ENCODE data around the gene ATP6V0E1. TPM values are rescaled to one million over a fixed set of nuclear protein-coding genes. Genes with fewer than 3 reads are reported as not detected.

Gene ATP6V0E1
- total RNA-seq, 2 donors from 2014 or later, result 102 to 104 TPM

- H3K4me1 Mint-ChIP-seq, result no peaks in the 10 kb centered on the region
- ATAC-seq, result no peak
- H3K27me3 Mint-ChIP-seq, result no peaks in the 10 kb centered on the region
- no peak for DNase-seq
- no peaks in the 10 kb centered on the region for H3K36me3 Mint-ChIP-seq (ENCODE audit: low read depth)
- no peaks in the 10 kb centered on the region for H3K9me3 ChIP-seq (ENCODE audit: control insufficient read depth, low read length, poor library complexity, severe bottlenecking)
- H3K4me3 Mint-ChIP-seq, result no peak overlapping the region
- no peak overlapping the region for H3K27ac Mint-ChIP-seq
Observed at GRCh38 chr5:172971482-172971881, 12.1 kb upstream of the ATP6V0E1 start.

DNA sequence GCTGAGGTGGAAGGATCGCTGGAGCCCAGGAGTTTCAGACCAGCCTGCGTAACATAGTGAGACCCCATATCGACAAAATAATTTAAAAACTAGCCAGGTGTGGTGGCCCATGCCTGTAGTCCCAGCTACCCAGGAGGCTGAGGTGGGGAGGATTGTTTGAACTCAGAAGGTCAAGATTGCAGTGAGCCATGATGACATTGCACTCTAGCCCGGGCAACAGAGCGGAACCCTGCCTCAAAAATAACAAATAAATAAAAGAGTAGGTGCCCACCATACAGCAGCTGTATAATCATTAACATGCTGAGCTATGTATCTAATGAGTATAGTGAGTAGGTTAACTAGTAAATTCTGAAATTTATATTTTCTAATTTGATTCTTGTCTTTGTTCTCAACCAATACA lies 11.0 kb upstream of the ATP6V0E1 start:
- Mint-ChIP-seq H3K4me1 (no peaks in the 10 kb centered on the region), H3K27me3 (no peaks in the 10 kb centered on the region), H3K27ac (no peak overlapping the region), H3K4me3 (no peak overlapping the region), H3K36me3 (ENCODE audit: low read depth) (no peaks in the 10 kb centered on the region)
- DNase-seq, result no peak
- no peak for ATAC-seq
- H3K9me3 ChIP-seq (ENCODE audit: control insufficient read depth, low read length, poor library complexity, severe bottlenecking), result no peaks in the 10 kb centered on the region

DNA sequence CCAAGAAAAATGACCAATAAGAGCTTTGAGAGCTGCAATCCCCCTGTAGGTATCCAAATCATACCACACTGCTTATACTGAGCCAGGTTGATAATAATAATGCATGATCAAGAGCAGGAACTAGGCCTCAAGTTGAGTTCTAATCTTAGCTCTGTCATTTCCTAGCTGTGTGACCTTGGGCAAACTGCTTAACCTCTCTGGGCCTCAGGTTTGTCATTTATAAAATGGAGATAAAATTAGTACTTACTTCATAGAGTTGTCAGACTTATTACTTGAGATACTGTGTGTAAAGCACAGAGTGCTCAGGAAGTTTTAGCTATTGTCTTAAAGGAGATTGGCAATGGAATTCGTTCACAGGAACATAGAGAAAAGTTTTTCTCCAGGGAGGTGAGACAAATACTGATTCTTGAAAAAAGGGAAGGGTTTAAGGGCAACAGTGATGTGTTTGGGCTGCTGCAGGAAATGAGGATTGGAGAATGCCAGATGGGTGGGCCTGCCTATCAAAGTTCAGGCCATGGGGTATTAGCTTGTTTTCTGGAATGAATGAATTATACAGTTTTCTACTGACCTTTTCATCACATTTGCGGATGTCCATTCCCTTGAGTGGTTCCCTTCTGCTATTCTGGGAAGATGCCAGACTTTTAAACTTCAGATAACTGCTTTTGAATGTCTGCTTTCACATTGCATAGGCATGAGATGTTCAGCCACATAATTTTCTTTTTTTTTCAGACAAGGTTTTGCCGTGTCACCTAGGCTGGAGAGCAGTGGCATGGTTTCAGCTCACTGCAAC lies 10.2 kb upstream of the ATP6V0E1 start:
- Mint-ChIP-seq H3K27me3 (no peaks in the 10 kb centered on the region), H3K4me1 (no peaks in the 10 kb centered on the region), H3K4me3 (no peak overlapping the region), H3K27ac (no peak overlapping the region), H3K36me3 (ENCODE audit: low read depth) (no peaks in the 10 kb centered on the region)
- no peaks in the 10 kb centered on the region for H3K9me3 ChIP-seq (ENCODE audit: control insufficient read depth, low read length, poor library complexity, severe bottlenecking)
- ATAC-seq (no peak), DNase-seq (no peak)

DNA sequence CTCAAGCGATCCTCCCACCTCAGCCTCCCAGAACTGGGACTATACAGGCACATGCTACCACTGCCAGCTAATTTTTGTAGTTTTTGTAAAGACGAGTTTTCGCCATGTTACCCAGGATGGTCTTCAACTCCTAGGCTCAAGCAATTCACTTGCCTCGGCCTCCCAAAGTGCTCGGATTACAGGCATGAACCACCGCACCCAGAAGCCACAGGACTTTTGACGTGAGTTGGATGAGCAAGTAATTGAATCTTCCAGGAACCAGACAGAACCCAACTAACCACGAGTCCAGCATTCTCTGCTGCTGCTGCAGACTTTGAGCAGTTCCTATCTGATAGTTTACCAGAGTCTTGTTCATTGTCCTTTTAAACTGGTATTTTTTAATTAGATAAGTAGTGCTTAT lies 9.6 kb upstream of the ATP6V0E1 start:
- H3K9me3 ChIP-seq (ENCODE audit: control insufficient read depth, low read length, poor library complexity, severe bottlenecking), result no peaks in the 10 kb centered on the region
- ATAC-seq (no peak), DNase-seq (no peak)
- Mint-ChIP-seq H3K4me3 (no peak overlapping the region), H3K36me3 (ENCODE audit: low read depth) (no peaks in the 10 kb centered on the region), H3K27me3 (no peaks in the 10 kb centered on the region), H3K4me1 (peaks cover 3% of the 10 kb centered on the region), H3K27ac (no peak overlapping the region)

GRCh38 chr5:172975289-172975688 lies 8.3 kb upstream of the ATP6V0E1 start:
- H3K27me3 Mint-ChIP-seq, result no peaks in the 10 kb centered on the region
- no peaks in the 10 kb centered on the region for H3K9me3 ChIP-seq (ENCODE audit: control insufficient read depth, low read length, poor library complexity, severe bottlenecking)
- no peak overlapping the region for H3K27ac Mint-ChIP-seq
- ATAC-seq (no peak), DNase-seq (no peak)
- H3K4me1 Mint-ChIP-seq, result peaks cover 4% of the 10 kb centered on the region
- no peaks in the 10 kb centered on the region for H3K36me3 Mint-ChIP-seq (ENCODE audit: low read depth)
- H3K4me3 Mint-ChIP-seq, result no peak overlapping the region

- peaks cover 10% of the 10 kb centered on the region for H3K4me1 Mint-ChIP-seq
- H3K27ac Mint-ChIP-seq, result no peak overlapping the region
- no peak overlapping the region for H3K4me3 Mint-ChIP-seq
- no peaks in the 10 kb centered on the region for H3K9me3 ChIP-seq (ENCODE audit: control insufficient read depth, low read length, poor library complexity, severe bottlenecking)
- H3K36me3 Mint-ChIP-seq (ENCODE audit: low read depth), result no peaks in the 10 kb centered on the region
- DNase-seq (no peak), ATAC-seq (no peak)
- no peaks in the 10 kb centered on the region for H3K27me3 Mint-ChIP-seq
Observed at GRCh38 chr5:172979778-172980177, 3.8 kb upstream of the ATP6V0E1 start.

DNA sequence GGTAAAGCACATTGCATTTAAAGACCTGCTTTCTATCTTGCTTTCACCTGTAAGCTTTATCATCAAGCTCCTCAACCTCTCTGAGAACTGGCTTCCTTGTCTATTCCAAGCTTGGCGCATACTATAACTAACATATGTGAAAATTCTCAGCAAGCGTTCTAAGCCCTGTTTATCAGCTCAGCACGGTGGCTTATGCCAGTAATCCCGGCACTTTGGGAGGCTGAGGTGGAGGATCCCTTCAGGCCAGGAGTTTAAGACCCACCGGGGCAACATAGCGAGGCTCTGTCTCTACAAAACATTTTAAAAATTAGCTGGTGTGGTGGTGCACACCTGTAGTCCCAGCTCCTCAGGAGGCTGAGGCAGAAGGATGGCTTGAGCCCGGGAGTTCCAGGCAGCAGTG lies 1.6 kb upstream of the ATP6V0E1 start:
- ATAC-seq, result no peak
- H3K27ac Mint-ChIP-seq, result no peak overlapping the region
- peaks cover 20% of the 10 kb centered on the region for H3K4me1 Mint-ChIP-seq
- DNase-seq, result no peak
- no peak overlapping the region for H3K4me3 Mint-ChIP-seq
- no peaks in the 10 kb centered on the region for H3K9me3 ChIP-seq (ENCODE audit: control insufficient read depth, low read length, poor library complexity, severe bottlenecking)
- H3K36me3 Mint-ChIP-seq (ENCODE audit: low read depth), result no peaks in the 10 kb centered on the region
- H3K27me3 Mint-ChIP-seq, result no peaks in the 10 kb centered on the region

- ATAC-seq (peak; percentile 86), DNase-seq (peak; percentile 40 to 64 (median 62))
- H3K27me3 Mint-ChIP-seq, result no peaks in the 10 kb centered on the region
- H3K4me3 Mint-ChIP-seq, result peak overlapping the region; percentile 95
- peaks cover 2% of the 10 kb centered on the region for H3K36me3 Mint-ChIP-seq (ENCODE audit: low read depth)
- peak overlapping the region; percentile 95 for H3K27ac Mint-ChIP-seq
- peaks cover 16% of the 10 kb centered on the region for H3K4me1 Mint-ChIP-seq
- no peaks in the 10 kb centered on the region for H3K9me3 ChIP-seq (ENCODE audit: control insufficient read depth, low read length, poor library complexity, severe bottlenecking)
Observed at GRCh38 chr5:172984244-172984953, 828 bp downstream of the ATP6V0E1 start.

DNA sequence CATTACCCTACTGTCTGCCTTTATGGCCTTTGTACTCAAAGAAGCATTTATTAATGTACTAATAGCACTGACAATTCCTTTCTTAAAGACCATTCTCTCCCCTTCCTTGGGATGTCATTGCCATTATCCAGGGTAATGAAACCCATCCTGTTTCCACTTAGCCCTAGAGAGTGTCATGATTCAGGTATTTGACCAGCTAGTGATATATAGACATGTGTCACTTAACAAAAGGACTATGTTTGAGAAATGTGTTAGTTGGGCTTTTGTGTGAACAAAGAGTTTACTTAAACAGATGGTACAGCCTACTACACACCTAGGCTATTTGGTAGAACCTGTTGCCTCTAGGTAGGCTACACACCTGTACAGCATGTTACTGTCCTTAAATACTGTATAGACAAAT lies 2.0 kb downstream of the ATP6V0E1 start:
- no peaks in the 10 kb centered on the region for H3K9me3 ChIP-seq (ENCODE audit: control insufficient read depth, low read length, poor library complexity, severe bottlenecking)
- H3K4me1 Mint-ChIP-seq, result peaks cover 16% of the 10 kb centered on the region
- peak overlapping the region; percentile 86 for H3K4me3 Mint-ChIP-seq
- peak overlapping the region; percentile 95 for H3K27ac Mint-ChIP-seq
- H3K36me3 Mint-ChIP-seq (ENCODE audit: low read depth), result peaks cover 2% of the 10 kb centered on the region
- no peak for ATAC-seq
- DNase-seq, result no peak
- no peaks in the 10 kb centered on the region for H3K27me3 Mint-ChIP-seq

DNA sequence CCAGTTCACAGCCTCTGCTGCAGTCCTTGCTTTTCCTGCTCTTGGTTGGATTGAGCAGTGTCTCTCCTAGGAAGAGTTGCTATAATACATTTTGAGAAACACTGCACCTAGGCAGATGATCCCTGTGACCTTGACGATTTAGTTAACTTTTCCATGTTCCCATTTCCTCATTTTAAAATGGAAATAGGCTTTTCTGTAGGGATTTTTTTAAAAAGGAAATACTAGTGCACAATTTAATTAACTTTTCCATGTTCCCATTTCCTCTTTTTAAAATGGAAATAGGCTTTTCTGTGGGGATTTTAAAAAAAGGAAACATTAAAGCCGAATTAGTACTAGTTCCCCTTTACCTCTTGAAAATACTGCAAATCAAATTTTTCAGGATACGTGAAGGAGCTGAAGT lies 4.7 kb downstream of the ATP6V0E1 start:
- Mint-ChIP-seq H3K27me3 (no peaks in the 10 kb centered on the region), H3K4me3 (no peak overlapping the region), H3K27ac (no peak overlapping the region), H3K36me3 (ENCODE audit: low read depth) (peaks cover 9% of the 10 kb centered on the region), H3K4me1 (peaks cover 32% of the 10 kb centered on the region)
- no peak for DNase-seq
- H3K9me3 ChIP-seq (ENCODE audit: control insufficient read depth, low read length, poor library complexity, severe bottlenecking), result no peaks in the 10 kb centered on the region
- ATAC-seq, result no peak

GRCh38 chr5:172990776-172991175 lies 7.2 kb downstream of the ATP6V0E1 start:
- H3K27ac Mint-ChIP-seq, result peak overlapping the region; percentile 72
- no peak for DNase-seq
- H3K4me1 Mint-ChIP-seq, result peaks cover 29% of the 10 kb centered on the region
- H3K4me3 Mint-ChIP-seq, result no peak overlapping the region
- ATAC-seq, result no peak
- H3K27me3 Mint-ChIP-seq, result no peaks in the 10 kb centered on the region
- peaks cover 14% of the 10 kb centered on the region for H3K36me3 Mint-ChIP-seq (ENCODE audit: low read depth)
- H3K9me3 ChIP-seq (ENCODE audit: control insufficient read depth, low read length, poor library complexity, severe bottlenecking), result no peaks in the 10 kb centered on the region

- H3K4me3 Mint-ChIP-seq, result peak overlapping the region; percentile 43
- DNase-seq (no peak), ATAC-seq (no peak)
- H3K27me3 Mint-ChIP-seq, result no peaks in the 10 kb centered on the region
- peak overlapping the region; percentile 82 for H3K27ac Mint-ChIP-seq
- peaks cover 12% of the 10 kb centered on the region for H3K36me3 Mint-ChIP-seq (ENCODE audit: low read depth)
- peaks cover 28% of the 10 kb centered on the region for H3K4me1 Mint-ChIP-seq
- H3K9me3 ChIP-seq (ENCODE audit: control insufficient read depth, low read length, poor library complexity, severe bottlenecking), result no peaks in the 10 kb centered on the region
Observed at GRCh38 chr5:172994405-172994804, 10.8 kb downstream of the ATP6V0E1 start.

DNA sequence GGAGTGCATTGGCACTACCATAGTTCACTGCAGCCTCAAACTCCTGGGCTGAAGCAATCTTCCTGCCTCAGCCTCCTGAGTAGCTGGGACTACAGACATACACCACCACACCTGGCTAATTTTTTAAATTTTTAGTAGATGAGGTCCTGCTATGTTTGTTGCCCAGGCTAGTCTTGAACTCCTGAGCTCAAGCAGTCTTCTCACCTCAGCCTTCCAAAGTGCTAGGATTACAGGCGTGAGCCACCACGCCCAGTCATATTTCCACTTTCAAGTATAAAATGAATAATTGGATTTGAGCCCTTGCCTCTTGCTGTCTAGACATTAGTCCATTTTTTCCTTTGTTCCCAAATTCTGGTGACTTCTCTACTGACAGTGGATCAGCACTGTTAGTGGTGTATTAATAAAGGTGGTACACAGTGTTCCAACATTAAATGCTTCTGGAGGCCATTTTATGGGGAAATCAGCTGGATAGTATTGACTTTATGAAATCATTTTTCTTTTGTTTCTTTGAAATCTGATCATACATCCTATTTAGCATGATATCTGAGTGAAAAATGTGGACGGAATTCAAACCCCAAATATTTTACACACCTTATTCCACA lies 15.9 kb downstream of the ATP6V0E1 start:
- ATAC-seq, result no peak
- no peak overlapping the region for H3K4me3 Mint-ChIP-seq
- peaks cover 45% of the 10 kb centered on the region for H3K4me1 Mint-ChIP-seq
- no peaks in the 10 kb centered on the region for H3K27me3 Mint-ChIP-seq
- no peak overlapping the region for H3K27ac Mint-ChIP-seq
- no peak for DNase-seq
- no peaks in the 10 kb centered on the region for H3K36me3 Mint-ChIP-seq (ENCODE audit: low read depth)
- no peaks in the 10 kb centered on the region for H3K9me3 ChIP-seq (ENCODE audit: control insufficient read depth, low read length, poor library complexity, severe bottlenecking)

Data from T-helper 17 cell (primary cell).